H9 (cell line): ENCODE data around the gene LPP. TPM values are rescaled to one million over a fixed set of nuclear protein-coding genes. Genes with fewer than 3 reads are reported as not detected.

Experiments
- DNase-seq: peaks from one replicate; pipeline ENCODE4 v3.0.0-alpha.2; 2017
- H2AFZ ChIP-seq: one replicate; pipeline ENCODE4 v1.6.1; 2013; ENCODE audit warnings: mild to moderate bottlenecking, low read length, control low read depth, moderate library complexity
- H2AK5ac ChIP-seq: 2 replicates; pipeline ENCODE4 v1.6.1; 2013; ENCODE audit warnings: low read length, control low read depth, mixed read lengths; ENCODE audit not compliant: insufficient read length
- H2BK120ac ChIP-seq: one replicate; pipeline ENCODE4 v1.6.1; 2013; ENCODE audit warnings: low read depth, mild to moderate bottlenecking, low read length, control low read depth, inconsistent platforms; ENCODE audit not compliant: poor library complexity, severe bottlenecking
- H2BK12ac ChIP-seq: 2 replicates; pipeline ENCODE4 v1.6.1; 2013; ENCODE audit warnings: low read length, control low read depth, mixed read lengths, low read depth; ENCODE audit not compliant: insufficient read length
- H2BK15ac ChIP-seq: 2 replicates; pipeline ENCODE4 v1.6.1; 2013; ENCODE audit warnings: low read depth, low read length, control low read depth
- H2BK20ac ChIP-seq: one replicate; pipeline ENCODE4 v1.6.1; 2013; ENCODE audit warnings: low read depth, mild to moderate bottlenecking, low read length, control low read depth, inconsistent platforms; ENCODE audit not compliant: poor library complexity, severe bottlenecking
- H2BK5ac ChIP-seq: 2 replicates; pipeline ENCODE4 v1.6.1; 2013; ENCODE audit warnings: low read length, control low read depth, mixed read lengths; ENCODE audit not compliant: insufficient read length
- H3K14ac ChIP-seq: 2 replicates; pipeline ENCODE4 v1.6.1; 2013; ENCODE audit warnings: low read length, control low read depth; ENCODE audit not compliant: insufficient read depth
- H3K18ac ChIP-seq: 2 replicates; pipeline ENCODE4 v1.6.1; 2013; ENCODE audit warnings: low read depth, mild to moderate bottlenecking, mixed read lengths, low read length, control low read depth; ENCODE audit not compliant: insufficient read length
- H3K23ac ChIP-seq: 2 replicates; pipeline ENCODE4 v1.6.1; 2013; ENCODE audit warnings: low read length, control low read depth, mixed read lengths, low read depth; ENCODE audit not compliant: insufficient read length
- H3K23me2 ChIP-seq: 2 replicates; pipeline ENCODE4 v1.6.1; 2013; ENCODE audit warnings: low read depth, mild to moderate bottlenecking, mixed read lengths, low read length, control low read depth; ENCODE audit not compliant: insufficient read length, poor library complexity, severe bottlenecking
- H3K27ac ChIP-seq: 2 replicates; pipeline ENCODE4 v1.5.1; 2013; ENCODE audit warnings: low read length, control low read depth, mixed read lengths, low read depth; ENCODE audit not compliant: insufficient read length
- H3K27me3 ChIP-seq: 2 replicates; pipeline ENCODE4 v1.6.1; 2013; ENCODE audit warnings: low read length, control low read depth, inconsistent platforms; ENCODE audit not compliant: insufficient read depth
- H3K4ac ChIP-seq: 2 replicates; pipeline ENCODE4 v1.6.1; 2013; ENCODE audit warnings: low read depth, mild to moderate bottlenecking, control low read depth, inconsistent platforms, low read length, moderate library complexity
- H3K4me1 ChIP-seq: 2 replicates; pipeline ENCODE4 v1.6.1; 2013; ENCODE audit warnings: low read length, control low read depth, inconsistent platforms; ENCODE audit not compliant: insufficient read depth
- H3K4me2 ChIP-seq: 2 replicates; pipeline ENCODE4 v1.6.1; 2013; ENCODE audit warnings: low read length, control low read depth, mixed read lengths; ENCODE audit not compliant: insufficient read length, insufficient read depth
- H3K56ac ChIP-seq: 2 replicates; pipeline ENCODE4 v1.6.1; 2013; ENCODE audit warnings: low read depth, mild to moderate bottlenecking, mixed read lengths, low read length, control low read depth; ENCODE audit not compliant: insufficient read length
- H3K79me1 ChIP-seq: 2 replicates; pipeline ENCODE4 v1.6.1; 2013; ENCODE audit warnings: low read depth, mild to moderate bottlenecking, moderate library complexity, low read length, control low read depth, inconsistent platforms; ENCODE audit not compliant: insufficient read depth, poor library complexity, severe bottlenecking
- H3K79me2 ChIP-seq: 2 replicates; pipeline ENCODE4 v1.6.1; 2013; ENCODE audit warnings: low read length, control low read depth, inconsistent platforms; ENCODE audit not compliant: insufficient read depth
- H3K9ac ChIP-seq: 2 replicates; pipeline ENCODE4 v1.6.1; 2013; ENCODE audit warnings: low read length, control low read depth, mixed read lengths; ENCODE audit not compliant: insufficient read length; ENCODE audit errors: extremely low read depth
- H3K9me3 ChIP-seq: one replicate; pipeline ENCODE4 v1.6.1; 2013; ENCODE audit warnings: low read depth, low read length, inconsistent platforms; ENCODE audit not compliant: control insufficient read depth
- H3T11ph ChIP-seq: one replicate; pipeline ENCODE4 v1.6.1; 2013; ENCODE audit warnings: mild to moderate bottlenecking, low read length, control low read depth, inconsistent platforms
- H4K20me1 ChIP-seq: one replicate; pipeline ENCODE4 v1.6.1; 2013; ENCODE audit not compliant: control insufficient read depth, insufficient read length, insufficient read depth
- H4K5ac ChIP-seq: 2 replicates; pipeline ENCODE4 v1.6.1; 2013; ENCODE audit warnings: low read depth, mild to moderate bottlenecking, mixed read lengths, low read length, control low read depth; ENCODE audit not compliant: insufficient read length
- H4K8ac ChIP-seq: replicated peaks from 2 replicates; pipeline ENCODE4 v1.6.1; 2013; ENCODE audit warnings: low read length, control low read depth, mixed read lengths, low read depth; ENCODE audit not compliant: insufficient read length
- H4K91ac ChIP-seq: 2 replicates; pipeline ENCODE4 v1.6.1; 2013; ENCODE audit warnings: low read depth, mild to moderate bottlenecking, moderate library complexity, mixed read lengths, low read length, control low read depth; ENCODE audit not compliant: insufficient read length
- H3K27ac Mint-ChIP-seq, 3 experiments: 2 replicates in 2 of 3; 3 replicates in 1 of 3; pipeline ENCODE4 v1.8.0; 2020 to 2021; ENCODE audit warnings: mixed read lengths in 3 of 3, mild to moderate bottlenecking in 1 of 3, moderate library complexity in 1 of 3
- H3K27me3 Mint-ChIP-seq: 2 replicates; pipeline ENCODE4 v1.8.0; 2021; ENCODE audit warnings: low read depth, mild to moderate bottlenecking, moderate library complexity, mixed read lengths
- H3K36me3 Mint-ChIP-seq, 3 experiments: 2 replicates in 2 of 3; 3 replicates in 1 of 3; pipeline ENCODE4 v1.8.0; 2020 to 2021; ENCODE audit warnings: low read depth in 3 of 3, mixed read lengths in 3 of 3; ENCODE audit not compliant: insufficient read depth in 1 of 3
- H3K4me1 Mint-ChIP-seq, 2 experiments: 2 replicates each; pipeline ENCODE4 v1.8.0; 2020; ENCODE audit warnings: mixed read lengths in 2 of 2
- H3K4me3 Mint-ChIP-seq, 2 experiments: 2 replicates in 1 of 2; 3 replicates in 1 of 2; pipeline ENCODE4 v1.8.0; 2020 to 2021; ENCODE audit warnings: mild to moderate bottlenecking in 2 of 2, mixed read lengths in 2 of 2, moderate library complexity in 1 of 2
- H3K9me3 Mint-ChIP-seq, 2 experiments: 2 replicates in 1 of 2; 3 replicates in 1 of 2; pipeline ENCODE4 v1.8.0; 2020; ENCODE audit warnings: mild to moderate bottlenecking in 2 of 2, mixed read lengths in 2 of 2, moderate library complexity in 1 of 2
- WGBS: extraction: QIAGEN DNeasy Blood & Tissue Kit; methylation state at CpG from one replicate; pipeline ENCODE4 v1.1.7; 2013; ENCODE audit warnings: missing lambda C conversion rate, low lambda C conversion rate, mixed read lengths; ENCODE audit not compliant: insufficient read length; ENCODE audit errors: extremely low coverage; 5-methylcytosine and 5-hydroxymethylcytosine counted together
- total RNA-seq: library from RNA; stranded (reverse); gene quantifications from 2 replicates; pipeline ENCODE4 v1.2.1, GENCODE V29; 2021
- TF ChIP-seq, protein P1 (sequence below): fragments of 200-600 bp; sonication (generic); conservative IDR thresholded peaks from 3 replicates; pipeline ENCODE4 v1.8.0; 2021; ENCODE audit warnings: antibody characterized with exemption, mild to moderate bottlenecking

LPP gene
- total RNA-seq, 1 experiment from 2014 or later = 64.6 TPM

DNA sequence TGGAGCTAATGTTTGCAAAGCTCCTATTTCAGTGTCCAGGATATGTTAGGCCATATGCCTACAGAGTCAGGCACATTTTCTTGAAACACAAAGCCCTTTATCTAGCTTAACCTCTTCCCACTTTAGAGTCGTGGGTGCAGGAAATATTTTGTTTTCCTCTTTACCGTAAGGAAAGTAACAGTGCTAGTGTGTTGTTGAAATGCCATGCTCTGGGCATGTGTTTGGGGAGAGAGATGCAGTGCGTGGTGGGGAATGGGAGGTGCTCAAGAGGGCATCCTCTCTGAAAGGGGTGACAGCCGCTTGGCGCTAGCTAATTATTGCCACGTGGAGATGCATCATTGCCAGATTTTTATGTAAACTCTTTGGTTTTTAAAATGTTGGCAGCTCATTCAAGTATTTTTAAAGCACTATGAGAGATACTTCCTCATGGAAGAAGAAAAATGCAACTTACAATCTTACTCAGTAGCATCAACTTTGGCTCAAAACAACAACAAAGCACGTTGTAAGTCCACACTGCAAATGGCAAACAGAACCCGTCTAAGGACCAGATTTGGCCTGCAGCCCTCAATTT is 152.6 kb downstream of the LPP start:
- no peak for DNase-seq
- H3K23ac ChIP-seq = no peak overlapping the region
- H3K18ac ChIP-seq = no peak overlapping the region
- Mint-ChIP-seq H3K36me3 (no peaks in the 10 kb centered on the region), H3K9me3 (no peaks in the 10 kb centered on the region), H3K4me3 (no peak overlapping the region), H3K27ac (no peak overlapping the region), H3K27me3 (no peaks in the 10 kb centered on the region), H3K4me1 (peaks cover 29 to 35% of the 10 kb centered on the region in 2 experiments)
- H3K23me2 ChIP-seq = no peaks in the 10 kb centered on the region
- no peaks in the 10 kb centered on the region for H3K27me3 ChIP-seq
- H3K4me1 ChIP-seq = peaks cover 3% of the 10 kb centered on the region; the same call in 1 of the 2 replicates
- H4K5ac ChIP-seq = no peak overlapping the region
- H2AFZ ChIP-seq = no peak overlapping the region
- H4K20me1 ChIP-seq = no peaks in the 10 kb centered on the region
- H3K9ac ChIP-seq = no peak overlapping the region
- no peak overlapping the region for H2BK5ac ChIP-seq
- H2BK120ac ChIP-seq = no peak overlapping the region
- no peaks in the 10 kb centered on the region for H3K79me1 ChIP-seq
- H3K79me2 ChIP-seq = no peaks in the 10 kb centered on the region; the same call in 1 of the 2 replicates
- no peak overlapping the region for H4K8ac ChIP-seq
- no peak overlapping the region for H3T11ph ChIP-seq
- no peak overlapping the region for H4K91ac ChIP-seq
- no peak overlapping the region for H3K4me2 ChIP-seq
- no peak overlapping the region for H3K27ac ChIP-seq
- no peak overlapping the region for H3K4ac ChIP-seq
- H2AK5ac ChIP-seq = no peak overlapping the region
- H3K14ac ChIP-seq = no peak overlapping the region
- no peak overlapping the region for H2BK15ac ChIP-seq
- no peak overlapping the region for H3K56ac ChIP-seq
- TF ChIP-seq, protein P1, sequence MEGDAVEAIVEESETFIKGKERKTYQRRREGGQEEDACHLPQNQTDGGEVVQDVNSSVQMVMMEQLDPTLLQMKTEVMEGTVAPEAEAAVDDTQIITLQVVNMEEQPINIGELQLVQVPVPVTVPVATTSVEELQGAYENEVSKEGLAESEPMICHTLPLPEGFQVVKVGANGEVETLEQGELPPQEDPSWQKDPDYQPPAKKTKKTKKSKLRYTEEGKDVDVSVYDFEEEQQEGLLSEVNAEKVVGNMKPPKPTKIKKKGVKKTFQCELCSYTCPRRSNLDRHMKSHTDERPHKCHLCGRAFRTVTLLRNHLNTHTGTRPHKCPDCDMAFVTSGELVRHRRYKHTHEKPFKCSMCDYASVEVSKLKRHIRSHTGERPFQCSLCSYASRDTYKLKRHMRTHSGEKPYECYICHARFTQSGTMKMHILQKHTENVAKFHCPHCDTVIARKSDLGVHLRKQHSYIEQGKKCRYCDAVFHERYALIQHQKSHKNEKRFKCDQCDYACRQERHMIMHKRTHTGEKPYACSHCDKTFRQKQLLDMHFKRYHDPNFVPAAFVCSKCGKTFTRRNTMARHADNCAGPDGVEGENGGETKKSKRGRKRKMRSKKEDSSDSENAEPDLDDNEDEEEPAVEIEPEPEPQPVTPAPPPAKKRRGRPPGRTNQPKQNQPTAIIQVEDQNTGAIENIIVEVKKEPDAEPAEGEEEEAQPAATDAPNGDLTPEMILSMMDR = no peak
- no peak overlapping the region for H2BK20ac ChIP-seq
- H3K9me3 ChIP-seq = no peaks in the 10 kb centered on the region
- no peak overlapping the region for H2BK12ac ChIP-seq
- WGBS = no CpG with 5 or more reads among the region's 8 CpGs
